GM12878 (cell line): Measurements from ENCODE around the gene TMEM238L. TPM values are rescaled to one million over a fixed set of nuclear protein-coding genes. Genes with fewer than 3 reads are reported as not detected.

Experiments
- ATAC-seq: fragments of 200-7000 bp; cut with Tn5 transposase; 3 replicates; pipeline ENCODE4 v1.9.1; 2020; ENCODE audit warnings: mild to moderate bottlenecking, moderate library complexity
- BruUV-seq: library from RNA; stranded (reverse); fragments of 400-500 nt; replicated peaks from 2 replicates; lab custom pipeline; 2021; lab: Mats Ljungman, UMichigan
- CTCF ChIA-PET: fragments of 300-600 bp; sonication (Branson Sonifier 250); formaldehyde crosslinking; extraction: SDS; loops from one replicate; lab custom pipeline; 2021; ENCODE audit warnings: inconsistent platforms; lab: Yijun Ruan, JAX
- POLR2A ChIA-PET: fragments of 350-600 bp; formaldehyde crosslinking; extraction: SDS; loops from one replicate; lab custom pipeline; 2021; ENCODE audit warnings: inconsistent platforms; lab: Charles Lee
- RAD21 ChIA-PET: fragments of 300-600 bp; sonication (Branson Sonifier 250); formaldehyde crosslinking; loops from one replicate; lab custom pipeline; 2023; ENCODE audit warnings: antibody characterized with exemption; ENCODE audit not compliant: unreplicated experiment; lab: Charles Lee
- SMC1A ChIA-PET: fragments of 300-600 bp; sonication (Branson Sonifier 250); formaldehyde crosslinking; loops from one replicate; lab custom pipeline; 2023; ENCODE audit not compliant: unreplicated experiment, uncharacterized antibody; lab: Charles Lee
- DNase-seq: peaks from one replicate; pipeline ENCODE4 v3.0.0-alpha.2; 2011; ENCODE audit warnings: low read depth, low spot score
- FAIRE-seq: peaks from 3 replicates; lab custom pipeline; 2011; peaks lifted over from hg19 to GRCh38; lab: Jason Lieb, UNC
- H2AFZ ChIP-seq: 2 replicates; pipeline ENCODE4 v1.6.0; 2011; ENCODE audit warnings: low read depth, low read length, control low read depth; ENCODE audit not compliant: control insufficient read depth
- H3K27ac ChIP-seq: 2 replicates; pipeline ENCODE4 v1.5.1; 2011; ENCODE audit warnings: control low read depth; ENCODE audit not compliant: control insufficient read depth, insufficient read depth
- H3K27me3 ChIP-seq, 2 experiments: replicated peaks in 1 of 2; 2 replicates each; pipeline versions ENCODE4 v1.6.0 to v1.6.1; 2011; ENCODE audit warnings: low read length in 1 of 2; ENCODE audit not compliant: control insufficient read depth in 2 of 2, insufficient read depth in 2 of 2
- H3K36me3 ChIP-seq, 2 experiments: 2 replicates each; pipeline ENCODE4 v1.5.1; 2011; ENCODE audit warnings: low read length in 1 of 2; ENCODE audit not compliant: control insufficient read depth in 2 of 2, insufficient read depth in 2 of 2
- H3K4me1 ChIP-seq: 2 replicates; pipeline ENCODE4 v1.6.1; 2011; ENCODE audit warnings: mild to moderate bottlenecking, low read length, moderate library complexity, mixed read lengths; ENCODE audit not compliant: control insufficient read depth, insufficient read depth
- H3K4me2 ChIP-seq: 2 replicates; pipeline ENCODE4 v1.6.0; 2011; ENCODE audit warnings: control low read depth; ENCODE audit not compliant: control insufficient read depth, insufficient read depth
- H3K4me3 ChIP-seq: fragments of 200-600 bp; sonication (generic); 2 replicates; pipeline ENCODE4 v1.5.1; 2016
- H3K79me2 ChIP-seq: 2 replicates; pipeline ENCODE4 v1.6.0; 2011; ENCODE audit warnings: low read length; ENCODE audit not compliant: control insufficient read depth, insufficient read depth
- H3K9ac ChIP-seq: 2 replicates; pipeline ENCODE4 v1.8.0; 2011; ENCODE audit warnings: low read length, control low read depth, mixed read lengths; ENCODE audit not compliant: control insufficient read depth, insufficient read depth
- H3K9me3 ChIP-seq: replicated peaks from 3 replicates; pipeline ENCODE4 v1.5.1; 2011; ENCODE audit warnings: mild to moderate bottlenecking, low read length; ENCODE audit not compliant: control insufficient read depth, insufficient read depth
- H4K20me1 ChIP-seq: 2 replicates; pipeline ENCODE4 v1.6.0; 2011; ENCODE audit not compliant: control insufficient read depth, insufficient read depth
- E4F1 ChIP-seq: fragments of 450-650 bp; IDR thresholded peaks from 2 replicates; pipeline ENCODE4 v1.6.1; 2018; ENCODE audit warnings: borderline replicate concordance, mild to moderate bottlenecking; ENCODE audit not compliant: partially characterized antibody
- FOXM1 ChIP-seq: IDR thresholded peaks from 2 replicates; pipeline ENCODE4 v1.6.1; 2012; ENCODE audit warnings: low read depth, mild to moderate bottlenecking, inconsistent platforms, low read length, moderate library complexity
- IRF3 ChIP-seq: fragments of 450-650 bp; IDR thresholded peaks from 2 replicates; pipeline ENCODE4 v1.6.1; 2014; ENCODE audit warnings: mild to moderate bottlenecking
- RAD51 ChIP-seq: fragments of 450-650 bp; IDR thresholded peaks from 2 replicates; pipeline ENCODE4 v1.6.1; 2016; ENCODE audit warnings: moderate library complexity, mild to moderate bottlenecking, inconsistent platforms
- SKIL ChIP-seq: fragments of 450-650 bp; IDR thresholded peaks from 2 replicates; pipeline ENCODE4 v1.6.1; 2017; ENCODE audit warnings: mild to moderate bottlenecking, low read depth, inconsistent platforms; ENCODE audit not compliant: poor library complexity, severe bottlenecking
- SPI1 ChIP-seq: IDR thresholded peaks from 2 replicates; pipeline ENCODE4 v1.6.1; 2011; ENCODE audit warnings: low read depth, mild to moderate bottlenecking, low read length, moderate library complexity, borderline replicate concordance; ENCODE audit not compliant: insufficient read depth
- WGBS: methylation state at CpG from one replicate; pipeline ENCODE4 v1.1.6; 2016; ENCODE audit warnings: low lambda C conversion rate; ENCODE audit not compliant: insufficient replicate concordance, insufficient coverage; ENCODE audit errors: missing lambda C conversion rate; 5-methylcytosine and 5-hydroxymethylcytosine counted together
- in situ Hi-C: fragments of 300-500 bp; cut with MboI; formaldehyde crosslinking; loops from 9 replicates; pipeline ENCODE4 v1.14.3; 2018; ENCODE audit warnings: mixed read lengths
- intact Hi-C: fragments of 100-400 bp; cut with micrococcal nuclease; formaldehyde crosslinking; loops from one replicate; pipeline ENCODE4 v1.14.2; 2022; ENCODE audit not compliant: unreplicated experiment
- polyA plus RNA-seq, 11 experiments: library from polyadenylated mRNA; depleted of rRNA in 4 of 11; unstranded in 6 of 11; stranded (reverse) in 5 of 11; fragments of >200 nt; fragmentation: Nextera tagmentation in 4 of 11; fragmentation: Illumina TruSeq in 1 of 11; extraction: Ambion mirVana in 4 of 11; extraction: Trizol in 1 of 11; gene quantifications; 1 replicate in 1 of 11; 2 replicates in 10 of 11; pipeline versions ENCODE4 v1.2.1 to v1.2.3, GENCODE V29; 2011 to 2016; ENCODE audit warnings: inconsistent platforms in 2 of 11, missing spikeins in 2 of 11, low read depth in 1 of 11
- total RNA-seq, 4 experiments: library from RNA; depleted of rRNA in 3 of 4; stranded (reverse); fragments of >200 nt in 3 of 4; fragmentation: Illumina TruSeq in 1 of 4; extraction: Trizol in 1 of 4; gene quantifications; 2 replicates each; pipeline versions ENCODE4 v1.2.1 to v1.2.3, GENCODE V29; 2013 to 2021

Gene TMEM238L
- total and polyA plus RNA-seq, 10 of the 15 experiments (the other 5 are each of a cell fraction or from before 2014, with no cell fraction given) = not detected

- H3K4me3 ChIP-seq = no peak overlapping the region
- ChIA-PET SMC1A (no interaction called here), POLR2A (no interaction called here), CTCF (no interaction called here), RAD21 (no interaction called here)
- FAIRE-seq = no peak
- H3K9me3 ChIP-seq = no peaks in the 10 kb centered on the region
- no peak overlapping the region for H3K4me2 ChIP-seq
- in situ Hi-C loops = no loop called here
- H3K4me1 ChIP-seq = no peaks in the 10 kb centered on the region
- H2AFZ ChIP-seq = no peak overlapping the region
- TF ChIP-seq E4F1 (no peak), IRF3 (no peak), FOXM1 (no peak), SPI1 (0 out of 2 replicates have a peak, but pooled peaks have one; percentile 4), RAD51 (no peak), SKIL (no peak)
- H3K27me3 ChIP-seq = no peaks in the 10 kb centered on the region
- ATAC-seq = no peak
- no peaks in the 10 kb centered on the region for H3K79me2 ChIP-seq
- 4% methylated on average over 2 of the region's 2 CpGs for WGBS
- no peaks in the 10 kb centered on the region for H3K36me3 ChIP-seq
- no peak overlapping the region for H3K9ac ChIP-seq
- no TSS peak for BruUV-seq
- H3K27ac ChIP-seq = no peak overlapping the region
- DNase-seq = no peak
- intact Hi-C loops = no loop called here
- no peaks in the 10 kb centered on the region for H4K20me1 ChIP-seq
These were observed 46.3 kb downstream of the TMEM238L start for GRCh38 chr17:10757647-10758046.
